HEK293T (cell line): Measurements from ENCODE around the gene AGPAT3.

Experiments used
- CTCF ChIA-PET: fragments of 350-600 bp; formaldehyde crosslinking; extraction: SDS; loops from one replicate; lab custom pipeline; 2021; ENCODE audit warnings: antibody characterized with exemption, inconsistent platforms; lab: Yijun Ruan, JAX
- POLR2A ChIA-PET: fragments of 350-600 bp; formaldehyde crosslinking; extraction: SDS; loops from one replicate; lab custom pipeline; 2020; ENCODE audit warnings: antibody characterized with exemption, inconsistent platforms; lab: Yijun Ruan, JAX
- DNase-seq: peaks from one replicate; pipeline ENCODE4 v3.0.0; 2012; ENCODE audit warnings: mixed read lengths; ENCODE audit errors: extremely low spot score
- ARNT ChIP-seq: fragments of 450-650 bp; IDR thresholded peaks from 2 replicates; pipeline ENCODE4 v1.6.1; 2017; ENCODE audit warnings: mild to moderate bottlenecking
- BHLHE40 ChIP-seq: fragments of 450-650 bp; IDR thresholded peaks from 2 replicates; pipeline ENCODE4 v1.6.1; 2016; ENCODE audit warnings: mild to moderate bottlenecking, moderate library complexity, borderline replicate concordance
- CTBP1 ChIP-seq: fragments of 450-650 bp; IDR thresholded peaks from 2 replicates; pipeline ENCODE4 v1.6.1; 2016; ENCODE audit warnings: borderline replicate concordance
- ELF4 ChIP-seq: fragments of 450-650 bp; IDR thresholded peaks from 2 replicates; pipeline ENCODE4 v1.6.1; 2017; ENCODE audit warnings: antibody characterized with exemption
- FOXA1 ChIP-seq: fragments of 450-650 bp; IDR thresholded peaks from 2 replicates; pipeline ENCODE4 v1.6.1; 2016; ENCODE audit warnings: mild to moderate bottlenecking
- FOXK2 ChIP-seq: fragments of 450-650 bp; IDR thresholded peaks from 2 replicates; pipeline ENCODE4 v1.6.1; 2016; ENCODE audit warnings: mild to moderate bottlenecking
- FOXM1 ChIP-seq: fragments of 450-650 bp; IDR thresholded peaks from 2 replicates; pipeline ENCODE4 v1.6.1; 2017; ENCODE audit warnings: mild to moderate bottlenecking, borderline replicate concordance
- HDGF ChIP-seq: fragments of 450-650 bp; IDR thresholded peaks from 2 replicates; pipeline ENCODE4 v1.6.1; 2017; ENCODE audit warnings: antibody characterized with exemption, borderline replicate concordance
- L3MBTL2 ChIP-seq: fragments of 450-650 bp; conservative IDR thresholded peaks from 2 replicates; pipeline ENCODE4 v1.6.1; 2016; ENCODE audit warnings: mild to moderate bottlenecking
- LEF1 ChIP-seq: fragments of 450-650 bp; IDR thresholded peaks from 2 replicates; pipeline ENCODE4 v1.6.1; 2017; ENCODE audit warnings: mild to moderate bottlenecking, borderline replicate concordance
- NFRKB ChIP-seq: fragments of 450-650 bp; IDR thresholded peaks from 2 replicates; pipeline ENCODE4 v1.6.1; 2016; ENCODE audit warnings: mild to moderate bottlenecking, moderate library complexity
- PKNOX1 ChIP-seq: fragments of 450-650 bp; IDR thresholded peaks from 2 replicates; pipeline ENCODE4 v1.6.1; 2016
- SP1 ChIP-seq: fragments of 450-650 bp; IDR thresholded peaks from 2 replicates; pipeline ENCODE4 v1.6.1; 2017
- SUZ12 ChIP-seq: fragments of 450-650 bp; IDR thresholded peaks from 2 replicates; pipeline ENCODE4 v1.6.1; 2016; ENCODE audit warnings: mild to moderate bottlenecking
- TARDBP ChIP-seq: fragments of 450-650 bp; IDR thresholded peaks from 2 replicates; pipeline ENCODE4 v1.6.1; 2016
- ZNF384 ChIP-seq: fragments of 450-650 bp; IDR thresholded peaks from 2 replicates; pipeline ENCODE4 v1.6.1; 2016

The AGPAT3 gene

GRCh38 chr21:43929217-43929971, 64.4 kb downstream of the AGPAT3 start:
- ChIA-PET POLR2A (no interaction called here), CTCF (no interaction called here)
- no peak for DNase-seq
- no peak for TF ChIP-seq ZNF384
- TF ChIP-seq FOXM1 = no peak
- no peak for TF ChIP-seq ELF4
- TF ChIP-seq NFRKB = no peak
- TF ChIP-seq CTBP1 = no peak
- TF ChIP-seq TARDBP = no peak
- TF ChIP-seq ARNT = no peak
- no peak for TF ChIP-seq L3MBTL2
- no peak for TF ChIP-seq SUZ12
- TF ChIP-seq LEF1 = no peak
- no peak for TF ChIP-seq SP1
- TF ChIP-seq BHLHE40 = no peak
- TF ChIP-seq HDGF = no peak
- no peak for TF ChIP-seq PKNOX1
- no peak for TF ChIP-seq FOXK2
- TF ChIP-seq FOXA1 = no peak

- DNase-seq = no peak
- TF ChIP-seq FOXA1 (no peak), FOXK2 (no peak), ELF4 (no peak)
- POLR2A ChIA-PET = no interaction called here
- CTCF ChIA-PET = interaction anchor here (0.6 kb wide), 1 partner anchor 156 kb away, joined by 3 read pairs; no protein-coding TSS in a partner anchor
These were observed 65.2 kb downstream of the AGPAT3 start for GRCh38 chr21:43930074-43930847.

GRCh38 chr21:43930848-43931375, 65.9 kb downstream of the AGPAT3 start:
- TF ChIP-seq TARDBP (no peak), FOXA1 (no peak), FOXM1 (no peak), SP1 (no peak), ARNT (no peak), L3MBTL2 (no peak), NFRKB (no peak), HDGF (no peak)
- no peak for DNase-seq
- CTCF ChIA-PET = interaction anchor here (0.6 to 1.2 kb wide), 2 partner anchors 11 to 155 kb away, joined by 3 to 4 read pairs; no protein-coding TSS in a partner anchor
- POLR2A ChIA-PET = interaction anchor here (0.6 kb wide), 1 partner anchor 114 kb away, joined by 3 read pairs; no protein-coding TSS in a partner anchor

GRCh38 chr21:43931489-43931888, 66.5 kb downstream of the AGPAT3 start:
- no peak for DNase-seq
- ChIA-PET POLR2A (interaction anchor here (0.6 kb wide), 1 partner anchor 113 kb away, joined by 3 read pairs; no protein-coding TSS in a partner anchor), CTCF (interaction anchor here (1.2 kb wide), 1 partner anchor 10 kb away, joined by 4 read pairs; no protein-coding TSS in a partner anchor)

GRCh38 chr21:43932005-43932404, 67.0 kb downstream of the AGPAT3 start:
- ChIA-PET POLR2A (no interaction called here), CTCF (interaction anchor here (1.2 kb wide), 1 partner anchor 10 kb away, joined by 4 read pairs; no protein-coding TSS in a partner anchor)
- no peak for TF ChIP-seq SP1
- no peak for TF ChIP-seq ARNT
- TF ChIP-seq FOXM1 = no peak
- TF ChIP-seq PKNOX1 = no peak
- TF ChIP-seq LEF1 = no peak
- TF ChIP-seq ELF4 = no peak
- TF ChIP-seq TARDBP = no peak
- no peak for TF ChIP-seq HDGF
- no peak for TF ChIP-seq SUZ12
- no peak for TF ChIP-seq FOXK2
- TF ChIP-seq BHLHE40 = no peak
- no peak for TF ChIP-seq FOXA1
- no peak for TF ChIP-seq CTBP1
- no peak for TF ChIP-seq ZNF384
- TF ChIP-seq L3MBTL2 = no peak
- no peak for TF ChIP-seq NFRKB
- DNase-seq = no peak

More at GRCh38 chr21:43931489-43931888, 66.5 kb downstream of the AGPAT3 start:
- TF ChIP-seq PKNOX1 (0 out of 2 replicates have a peak, but pooled peaks have one; percentile 9), ZNF384 (no peak)

GRCh38 chr21:43933199-43933598, 68.2 kb downstream of the AGPAT3 start:
- TF ChIP-seq FOXM1 (no peak), LEF1 (no peak), NFRKB (no peak), PKNOX1 (no peak), TARDBP (no peak)
- POLR2A ChIA-PET = no interaction called here
- CTCF ChIA-PET = no interaction called here
- no peak for DNase-seq
